Measurements from ENCODE around the gene ROBO4.

DNA sequence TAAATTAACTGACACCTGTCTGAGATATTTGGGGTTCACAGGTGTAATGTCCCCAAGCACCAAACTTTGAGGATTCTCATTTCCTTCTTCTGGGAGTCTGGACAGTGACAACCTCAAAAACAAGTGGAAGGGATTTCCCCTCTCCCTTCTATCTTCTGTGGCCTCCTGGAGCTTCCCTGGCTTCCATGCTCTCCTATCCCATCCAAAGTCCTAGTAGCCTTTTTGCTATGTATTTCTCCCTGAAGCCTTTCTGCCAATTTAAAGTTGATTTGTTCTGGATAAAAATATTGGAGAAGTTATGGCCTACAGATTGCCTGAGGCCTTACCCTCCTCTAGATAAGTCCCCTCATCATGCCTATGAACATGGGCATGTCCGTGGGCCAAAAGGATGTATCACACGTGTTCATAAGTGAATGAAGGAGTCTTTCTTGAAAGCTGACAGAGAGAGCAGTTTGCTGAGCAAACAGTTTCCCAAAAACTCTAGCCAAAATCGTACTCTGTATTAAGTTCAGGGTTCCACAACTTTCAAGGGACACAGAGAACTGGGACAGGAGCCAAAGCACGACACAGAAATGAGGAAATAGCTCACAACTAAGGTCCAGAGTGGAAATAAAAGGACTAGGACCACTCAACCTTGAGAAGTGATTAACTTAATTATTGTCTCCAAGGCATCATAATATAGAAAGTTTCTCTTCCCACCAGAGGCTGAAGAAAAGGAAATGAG, 31.4 kb upstream of the ROBO4 start:
- TF ChIP-seq ZFX (IDR thresholded peaks at IDR 0.05) (no peak), CTCF (conservative IDR thresholded peaks at IDR 0.05) (no peak)

All from C4-2B (cell line).